ENCODE measurements around the gene LRRN2.

DNA sequence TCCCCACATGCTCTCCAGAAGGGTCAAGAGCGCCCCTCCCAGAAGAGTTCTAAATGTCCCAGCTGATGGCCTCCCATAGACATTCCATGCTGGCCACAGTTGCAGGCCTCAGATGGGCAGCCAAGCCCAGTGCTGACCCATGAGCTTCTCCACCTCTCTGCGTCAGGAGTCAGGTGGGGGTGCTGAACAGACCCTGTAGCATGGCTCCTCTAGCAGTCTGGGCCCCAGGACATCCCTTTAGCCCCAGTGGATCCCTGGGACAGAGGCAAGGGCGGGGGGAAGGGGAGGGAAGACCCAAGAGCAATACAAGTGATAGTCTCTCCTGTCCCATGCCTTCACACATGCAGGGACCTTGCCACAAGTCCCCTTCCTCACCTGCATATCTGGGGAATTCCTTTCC, 56.7 kb downstream of the LRRN2 start:
- TF ChIP-seq PATZ1 (CRISPR knock-in tag; IDR thresholded peaks at IDR 0.05; ENCODE audit: borderline replicate concordance) (no peak), OSR1 (CRISPR knock-in tag; IDR thresholded peaks at IDR 0.05) (no peak), ZNF565 (CRISPR knock-in tag; conservative IDR thresholded peaks at IDR 0.05; ENCODE audit: low read depth) (no peak), ZFP3 (CRISPR knock-in tag; IDR thresholded peaks at IDR 0.05) (no peak), CSRNP3 (CRISPR knock-in tag; IDR thresholded peaks at IDR 0.05) (no peak), RARB (CRISPR knock-in tag; IDR thresholded peaks at IDR 0.05) (no peak), SNAI2 (CRISPR knock-in tag; IDR thresholded peaks at IDR 0.05) (no peak), ZNF70 (CRISPR knock-in tag; IDR thresholded peaks at IDR 0.05) (no peak), ARNTL (CRISPR knock-in tag; IDR thresholded peaks at IDR 0.05; ENCODE audit: borderline replicate concordance, low read depth) (no peak), ISL1 (CRISPR knock-in tag; IDR thresholded peaks at IDR 0.05) (no peak), CREB5 (CRISPR knock-in tag; IDR thresholded peaks at IDR 0.05; ENCODE audit: low read depth) (no peak), PPARA (CRISPR knock-in tag; IDR thresholded peaks at IDR 0.05; ENCODE audit: borderline replicate concordance) (no peak)

All from SK-N-SH treated with all-trans-retinoic acid at 6 μM for 48 hours (cell line).